Measurements from ENCODE around the gene ALG1. TPM values are rescaled to one million over a fixed set of nuclear protein-coding genes. Genes with fewer than 3 reads are reported as not detected.
A peak's percentile ranks its signal among the peaks of the same experiment; 100 is the strongest.
"Not testable (repeated sequence)": the region's sequence is repeated elsewhere in the genome, so short reads cannot be mapped to it uniquely, and the experiment has no call there.

Gene ALG1
- total RNA-seq, 2 donors from 2014 or later: 10.5 to 14.3 TPM

- Histone ChIP-seq H3K27ac (peak overlapping the region; percentile 81), H3K27me3 (no peaks in the 10 kb centered on the region), H3K36me3 (peaks cover 26% of the 10 kb centered on the region), H3K4me1 (peaks cover 0 to 13% of the 10 kb centered on the region in 2 donors), H3K4me3 (peak overlapping the region; percentile 69 to 72), H3K9me3 (no peaks in the 10 kb centered on the region)
- DNase-seq (ENCODE audit: low spot score): no peak
- no peak for TF ChIP-seq CTCF (IDR thresholded peaks at IDR 0.05)
Measured at GRCh38 chr16:5072334-5073278, 963 bp downstream of the ALG1 start.

GRCh38 chr16:5073279-5073629, 1.6 kb downstream of the ALG1 start:
- no peak for DNase-seq (ENCODE audit: low spot score)
- Histone ChIP-seq H3K36me3 (peaks cover 29% of the 10 kb centered on the region), H3K4me3 (no peak overlapping the region), H3K27ac (no peak overlapping the region), H3K9me3 (no peaks in the 10 kb centered on the region), H3K4me1 (peaks cover 0 to 13% of the 10 kb centered on the region in 2 donors), H3K27me3 (no peaks in the 10 kb centered on the region)
- no peak for TF ChIP-seq CTCF (IDR thresholded peaks at IDR 0.05)

GRCh38 chr16:5073771-5074170, 2.1 kb downstream of the ALG1 start:
- not testable (repeated sequence) for H3K4me3 ChIP-seq; H3K9me3 ChIP-seq; DNase-seq (ENCODE audit: low spot score); H3K27ac ChIP-seq; H3K27me3 ChIP-seq
- Histone ChIP-seq H3K36me3 (peaks cover 29% of the 10 kb centered on the region), H3K4me1 (peaks cover 0 to 13% of the 10 kb centered on the region in 2 donors)

DNA sequence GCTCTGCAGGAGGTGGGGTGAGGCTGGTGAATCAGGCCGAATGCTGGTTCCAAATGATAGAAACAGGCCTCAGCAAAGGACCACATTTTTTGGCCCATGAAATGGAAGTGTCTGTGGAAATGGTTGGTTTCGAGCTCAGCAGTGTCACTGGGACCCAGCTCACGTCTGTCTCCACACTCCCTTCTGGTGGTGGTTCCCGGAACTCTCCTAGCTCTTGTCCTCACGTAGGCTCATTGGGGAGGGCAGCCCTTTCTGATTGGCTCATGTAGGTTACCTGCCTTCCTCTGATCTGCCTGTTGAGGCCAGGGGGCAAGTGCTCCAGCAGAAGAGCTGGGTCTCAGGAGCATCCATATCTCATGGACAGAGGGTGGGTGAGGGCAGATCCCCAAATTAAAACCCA, 4.0 kb downstream of the ALG1 start:
- Histone ChIP-seq H3K27me3 (no peaks in the 10 kb centered on the region), H3K9me3 (no peaks in the 10 kb centered on the region), H3K36me3 (peaks cover 37% of the 10 kb centered on the region), H3K4me1 (peaks cover 0 to 13% of the 10 kb centered on the region in 2 donors), H3K27ac (no peak overlapping the region), H3K4me3 (no peak overlapping the region)
- no peak for TF ChIP-seq CTCF (IDR thresholded peaks at IDR 0.05)
- no peak for DNase-seq (ENCODE audit: low spot score)

DNA sequence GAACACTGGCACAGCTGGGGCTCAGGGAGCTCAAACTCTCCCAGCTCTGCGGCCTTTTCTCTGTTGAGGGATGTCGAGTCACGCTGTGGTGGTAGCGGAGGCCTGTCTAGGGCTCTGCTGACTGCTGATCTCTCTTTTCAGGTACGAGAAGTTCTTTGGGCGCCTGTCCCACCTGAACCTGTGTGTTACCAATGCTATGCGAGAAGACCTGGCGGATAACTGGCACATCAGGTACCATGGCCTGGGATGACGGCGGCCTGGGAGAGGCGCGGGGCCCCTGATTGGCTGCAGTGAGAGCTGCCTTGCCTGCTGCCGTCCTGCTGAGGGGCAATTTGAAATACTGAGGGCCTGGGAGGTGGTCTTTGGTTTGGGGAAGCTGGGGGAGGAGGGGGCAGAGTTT, 5.7 kb downstream of the ALG1 start:
- Histone ChIP-seq H3K36me3 (peaks cover 37% of the 10 kb centered on the region), H3K4me3 (no peak overlapping the region), H3K4me1 (peaks cover 0 to 4% of the 10 kb centered on the region in 2 donors), H3K27ac (no peak overlapping the region), H3K9me3 (no peaks in the 10 kb centered on the region), H3K27me3 (no peaks in the 10 kb centered on the region)
- no peak for TF ChIP-seq CTCF (IDR thresholded peaks at IDR 0.05)
- DNase-seq (ENCODE audit: low spot score): no peak

GRCh38 chr16:5078626-5079025, 7.0 kb downstream of the ALG1 start:
- DNase-seq (ENCODE audit: low spot score): no peak
- TF ChIP-seq CTCF (IDR thresholded peaks at IDR 0.05): no peak
- H3K4me1 ChIP-seq: no peaks in the 10 kb centered on the region
- H3K4me3 ChIP-seq: no peak overlapping the region
- no peaks in the 10 kb centered on the region for H3K9me3 ChIP-seq
- no peak overlapping the region for H3K27ac ChIP-seq
- no peaks in the 10 kb centered on the region for H3K27me3 ChIP-seq
- peaks cover 37% of the 10 kb centered on the region for H3K36me3 ChIP-seq

DNA sequence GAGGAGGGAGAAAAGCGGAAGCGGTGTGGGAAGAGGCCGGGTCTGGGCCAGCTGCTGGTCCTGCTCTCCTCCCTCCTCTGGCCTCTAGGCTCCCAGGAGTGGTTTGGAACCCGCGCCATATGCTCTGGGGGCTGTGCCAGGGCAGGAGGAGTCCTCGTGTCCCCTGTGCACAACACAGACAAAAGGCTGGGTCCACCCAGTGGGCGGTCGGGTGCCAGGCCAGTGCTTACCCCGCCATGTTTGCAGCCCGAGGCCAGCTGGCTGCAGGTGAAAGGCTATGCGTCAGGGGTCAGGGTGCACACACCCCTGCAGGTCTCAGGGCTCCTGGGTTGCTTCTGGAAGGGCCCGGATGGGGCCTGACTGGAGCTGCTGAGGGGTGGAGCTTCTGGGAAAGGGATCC, 8.8 kb downstream of the ALG1 start:
- not testable (repeated sequence) for H3K27me3 ChIP-seq; DNase-seq (ENCODE audit: low spot score); H3K9me3 ChIP-seq; H3K4me1 ChIP-seq; H3K27ac ChIP-seq; H3K4me3 ChIP-seq
- H3K36me3 ChIP-seq: peaks cover 32% of the 10 kb centered on the region

- H3K36me3 ChIP-seq: peaks cover 28% of the 10 kb centered on the region
- not testable (repeated sequence) for H3K4me3 ChIP-seq, H3K27ac ChIP-seq
Measured at GRCh38 chr16:5080996-5081395, 9.4 kb downstream of the ALG1 start.

DNA sequence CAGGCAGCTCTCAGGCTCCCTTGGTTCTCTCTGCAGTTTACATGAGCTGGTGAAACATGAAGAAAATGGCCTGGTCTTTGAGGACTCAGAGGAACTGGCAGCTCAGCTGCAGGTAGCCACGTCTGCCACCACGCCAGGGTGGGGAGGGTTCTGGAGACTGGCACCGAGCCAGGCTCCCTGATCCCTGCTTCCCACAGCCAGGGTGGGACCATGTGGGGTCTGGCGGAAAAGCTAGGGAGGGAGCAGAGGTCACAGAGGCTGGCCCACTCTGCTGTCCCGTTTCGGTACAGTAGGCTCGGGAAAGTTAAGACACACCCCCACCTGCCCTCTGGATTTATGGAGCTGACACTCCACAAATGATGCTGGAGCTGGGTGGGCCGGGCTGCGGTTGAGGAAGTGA, 12.0 kb downstream of the ALG1 start:
- H3K36me3 ChIP-seq: peaks cover 15% of the 10 kb centered on the region
- not testable (repeated sequence) for DNase-seq (ENCODE audit: low spot score)

More at GRCh38 chr16:5080996-5081395, 9.4 kb downstream of the ALG1 start:
- not testable (repeated sequence) for H3K27me3 ChIP-seq; H3K4me1 ChIP-seq; DNase-seq (ENCODE audit: low spot score); H3K9me3 ChIP-seq

More for the DNA sequence above, 12.0 kb downstream of the ALG1 start:
- not testable (repeated sequence) for H3K4me1 ChIP-seq, H3K4me3 ChIP-seq, H3K27ac ChIP-seq, H3K9me3 ChIP-seq, H3K27me3 ChIP-seq
